ENCODE results near the gene FRMD3. TPM values are rescaled to one million over a fixed set of nuclear protein-coding genes. Genes with fewer than 3 reads are reported as not detected.

FRMD3 gene
- total RNA-seq, 1 donor from 2014 or later = 8.0 TPM

DNA sequence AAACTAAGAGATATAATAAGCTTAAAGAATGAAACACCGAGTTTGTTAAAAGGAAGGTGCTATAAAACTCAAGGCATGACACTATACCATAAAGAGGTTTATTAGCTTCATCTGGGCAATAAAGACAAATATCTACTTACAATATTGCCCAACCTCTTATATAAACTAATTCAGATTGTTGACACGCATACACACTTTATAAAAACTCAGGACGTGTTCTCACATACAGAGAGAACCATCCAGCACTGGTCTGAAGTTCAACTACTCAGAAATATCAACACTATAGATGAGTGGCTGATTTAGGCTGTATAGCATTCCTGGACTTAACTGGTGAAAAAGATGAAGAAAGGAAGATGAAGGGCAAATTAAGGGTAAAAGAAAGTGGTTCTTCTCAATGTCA, 81.2 kb downstream of the FRMD3 start:
- peaks cover 7% of the 10 kb centered on the region for H3K9me3 Mint-ChIP-seq
- no peaks in the 10 kb centered on the region for H3K4me1 Mint-ChIP-seq (ENCODE audit: unreplicated experiment)
- no peak overlapping the region for H3K27ac Mint-ChIP-seq
- TF ChIP-seq CTCF (conservative IDR thresholded peaks at IDR 0.05) = no peak
- H3K36me3 Mint-ChIP-seq = no peaks in the 10 kb centered on the region
- DNase-seq (ENCODE audit: extremely low spot score, unreplicated experiment) = no peak
- H3K27me3 Mint-ChIP-seq = no peaks in the 10 kb centered on the region
- no peak overlapping the region for H3K4me3 Mint-ChIP-seq

DNA sequence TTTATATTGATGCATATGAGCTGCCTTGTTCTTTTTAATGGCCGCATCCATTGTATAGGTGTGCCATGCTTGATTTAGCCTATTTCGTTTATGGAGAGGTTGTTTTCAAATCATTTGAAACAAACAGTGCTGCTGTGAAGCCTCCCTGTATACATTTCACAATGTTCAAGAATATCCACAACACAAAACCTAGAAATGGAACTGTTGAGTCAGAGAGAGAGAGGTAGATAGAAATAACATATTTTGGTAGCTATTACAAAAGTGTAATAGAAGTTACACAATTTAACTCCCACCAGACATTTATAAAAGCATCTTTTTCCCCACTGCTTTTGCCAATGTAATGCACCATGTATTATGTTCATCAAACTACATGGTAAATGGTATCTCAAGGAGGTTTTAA, 82.0 kb downstream of the FRMD3 start:
- Mint-ChIP-seq H3K27me3 (no peaks in the 10 kb centered on the region), H3K4me1 (ENCODE audit: unreplicated experiment) (no peaks in the 10 kb centered on the region), H3K9me3 (peaks cover 6% of the 10 kb centered on the region), H3K36me3 (no peaks in the 10 kb centered on the region), H3K4me3 (no peak overlapping the region), H3K27ac (no peak overlapping the region)
- DNase-seq (ENCODE audit: extremely low spot score, unreplicated experiment) = no peak
- TF ChIP-seq CTCF (conservative IDR thresholded peaks at IDR 0.05) = no peak

- H3K4me3 Mint-ChIP-seq = no peak overlapping the region
- no peaks in the 10 kb centered on the region for H3K4me1 Mint-ChIP-seq (ENCODE audit: unreplicated experiment)
- no peaks in the 10 kb centered on the region for H3K27me3 Mint-ChIP-seq
- DNase-seq (ENCODE audit: extremely low spot score, unreplicated experiment) = no peak
- TF ChIP-seq CTCF (conservative IDR thresholded peaks at IDR 0.05) = no peak
- H3K9me3 Mint-ChIP-seq = no peaks in the 10 kb centered on the region
- H3K36me3 Mint-ChIP-seq = no peaks in the 10 kb centered on the region
- no peak overlapping the region for H3K27ac Mint-ChIP-seq
These were observed 84.1 kb downstream of the FRMD3 start for GRCh38 chr9:83454076-83454475.

- Mint-ChIP-seq H3K36me3 (no peaks in the 10 kb centered on the region), H3K4me3 (no peak overlapping the region), H3K4me1 (ENCODE audit: unreplicated experiment) (no peaks in the 10 kb centered on the region), H3K27me3 (no peaks in the 10 kb centered on the region), H3K27ac (no peak overlapping the region), H3K9me3 (no peaks in the 10 kb centered on the region)
- no peak for TF ChIP-seq CTCF (conservative IDR thresholded peaks at IDR 0.05)
- no peak for DNase-seq (ENCODE audit: extremely low spot score, unreplicated experiment)
These were observed 86.9 kb downstream of the FRMD3 start for GRCh38 chr9:83451308-83451707.

DNA sequence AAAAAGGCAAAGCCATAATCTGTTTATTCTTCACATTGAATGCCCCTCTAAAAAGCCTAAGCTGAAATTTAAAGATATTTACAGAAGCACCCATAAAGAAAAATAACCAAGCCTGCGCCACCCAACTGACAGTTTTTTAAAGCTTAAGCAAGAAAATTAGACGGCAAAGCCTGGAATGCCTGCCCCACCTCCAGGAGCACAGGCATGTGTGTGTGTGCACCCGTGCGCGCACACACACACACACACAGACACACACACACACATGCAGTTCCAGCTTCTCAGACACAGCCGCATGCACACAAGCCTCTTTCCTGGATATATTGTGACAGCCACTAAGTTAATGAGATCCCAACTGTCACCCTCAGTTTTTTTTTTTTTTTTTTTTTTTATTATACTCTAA, 88.2 kb downstream of the FRMD3 start:
- DNase-seq (ENCODE audit: extremely low spot score, unreplicated experiment) = no peak
- no peak overlapping the region for H3K27ac Mint-ChIP-seq
- no peaks in the 10 kb centered on the region for H3K9me3 Mint-ChIP-seq
- no peak overlapping the region for H3K4me3 Mint-ChIP-seq
- H3K4me1 Mint-ChIP-seq (ENCODE audit: unreplicated experiment) = no peaks in the 10 kb centered on the region
- no peak for TF ChIP-seq CTCF (conservative IDR thresholded peaks at IDR 0.05)
- H3K27me3 Mint-ChIP-seq = no peaks in the 10 kb centered on the region
- H3K36me3 Mint-ChIP-seq = no peaks in the 10 kb centered on the region

DNA sequence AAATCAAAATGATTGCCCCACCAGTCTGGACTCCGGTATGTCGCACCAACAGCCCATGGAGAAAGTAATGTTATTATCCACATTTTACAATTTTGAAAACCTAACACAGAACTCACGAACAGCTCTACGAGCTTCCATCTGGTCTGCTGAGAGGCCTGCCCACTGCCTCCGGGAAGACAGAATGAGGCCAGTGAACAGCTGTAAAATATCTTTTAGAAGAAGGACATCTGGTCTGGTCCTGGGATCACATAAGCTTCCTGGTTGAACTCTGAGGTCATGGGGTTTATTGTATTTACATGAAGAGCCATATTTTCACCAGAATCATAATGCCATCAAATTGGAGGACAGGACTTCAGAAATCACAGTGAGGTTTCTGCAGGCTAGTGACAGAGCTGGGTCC, 89.0 kb downstream of the FRMD3 start:
- Mint-ChIP-seq H3K4me1 (ENCODE audit: unreplicated experiment) (no peaks in the 10 kb centered on the region), H3K36me3 (no peaks in the 10 kb centered on the region), H3K27me3 (no peaks in the 10 kb centered on the region), H3K9me3 (no peaks in the 10 kb centered on the region), H3K27ac (no peak overlapping the region), H3K4me3 (no peak overlapping the region)
- TF ChIP-seq CTCF (conservative IDR thresholded peaks at IDR 0.05) = no peak
- no peak for DNase-seq (ENCODE audit: extremely low spot score, unreplicated experiment)
